NCI-H510A (cell line): Measurements from ENCODE around the gene IFRD2.

Experiments
- DNase-seq: peaks from one replicate; lab custom pipeline; 2025; lab: John Stamatoyannopoulos, UW

IFRD2 gene

GRCh38 chr3:50302095-50303012 is 10.1 kb upstream of the IFRD2 start:
- DNase-seq, result no peak

DNA sequence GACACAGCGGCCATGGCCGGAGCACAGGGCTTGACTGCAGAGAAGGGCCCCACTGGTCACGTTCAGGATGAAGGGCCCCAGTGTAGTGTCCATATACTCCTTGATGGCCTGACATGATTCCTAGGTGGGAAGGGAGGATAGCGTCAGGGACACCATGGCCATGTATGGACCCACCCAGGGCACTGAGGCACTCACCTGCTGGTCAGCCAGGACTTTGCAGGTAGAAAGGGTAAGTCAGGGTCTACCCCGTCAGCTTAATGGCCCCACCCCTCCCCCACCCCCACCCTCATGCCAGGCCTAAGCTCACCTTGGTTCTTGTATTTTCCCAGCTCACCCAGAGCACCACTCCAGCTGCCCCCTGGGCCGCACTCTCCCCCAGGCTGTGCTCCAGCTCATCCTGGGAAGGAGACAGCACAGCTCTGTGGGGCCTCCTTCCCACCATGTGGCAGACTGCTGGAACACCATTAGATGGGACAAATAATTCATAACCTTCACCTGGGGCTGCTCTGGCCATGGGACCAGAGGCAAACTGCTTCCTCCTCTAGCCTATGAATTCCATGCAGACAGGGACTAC is 8.5 kb upstream of the IFRD2 start:
- DNase-seq, result no peak

DNA sequence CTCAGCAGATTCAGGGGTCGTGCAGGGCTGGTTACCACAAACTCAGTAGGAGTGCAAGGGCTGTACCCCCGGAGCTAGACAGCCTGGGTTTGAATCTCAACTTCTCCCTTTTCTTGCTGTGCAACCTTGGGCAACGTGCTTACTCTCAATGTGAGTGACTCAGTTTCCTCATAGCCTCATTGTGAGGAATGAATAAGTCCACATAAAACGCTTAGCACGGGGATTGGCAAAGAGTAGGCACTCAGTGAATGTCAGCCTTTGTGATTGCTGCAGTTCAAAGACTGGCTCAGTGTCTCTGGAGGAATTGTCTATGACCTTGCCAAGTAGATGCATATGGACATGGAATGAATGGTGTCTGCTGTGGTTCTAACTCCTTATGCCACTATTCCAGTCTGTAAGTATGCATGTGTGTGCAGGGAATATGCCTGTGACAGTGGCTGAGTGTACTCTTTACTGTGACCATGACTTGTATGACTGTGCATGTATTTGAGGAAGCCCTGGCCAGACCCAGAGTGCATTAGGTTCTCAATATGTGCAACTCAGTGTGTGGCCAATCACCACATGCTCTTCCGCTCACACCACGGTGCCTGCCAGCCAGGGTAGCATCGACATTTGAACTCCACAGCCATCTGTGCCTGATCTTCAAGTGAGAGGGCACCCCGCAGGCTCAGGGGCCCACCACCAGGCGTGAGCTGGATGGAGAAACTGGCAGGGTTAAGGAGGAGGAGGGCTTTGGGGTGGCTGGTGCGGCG is 7.9 kb upstream of the IFRD2 start:
- no peak for DNase-seq

DNA sequence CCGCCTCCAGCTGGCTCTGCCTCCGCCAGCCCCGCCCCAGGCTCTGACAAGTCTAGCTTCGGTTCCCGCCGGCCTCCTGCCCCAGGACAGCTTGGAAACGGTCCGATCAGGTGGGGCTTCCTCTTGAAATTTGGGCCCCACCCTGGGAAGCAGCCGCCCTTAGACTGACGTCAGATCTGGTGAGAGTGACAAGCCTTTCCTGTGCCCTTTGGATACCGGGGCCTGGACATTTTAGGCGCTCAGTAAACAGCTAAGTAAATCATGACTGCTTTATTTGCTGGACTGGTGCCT is 7.4 kb upstream of the IFRD2 start:
- no peak for DNase-seq

DNA sequence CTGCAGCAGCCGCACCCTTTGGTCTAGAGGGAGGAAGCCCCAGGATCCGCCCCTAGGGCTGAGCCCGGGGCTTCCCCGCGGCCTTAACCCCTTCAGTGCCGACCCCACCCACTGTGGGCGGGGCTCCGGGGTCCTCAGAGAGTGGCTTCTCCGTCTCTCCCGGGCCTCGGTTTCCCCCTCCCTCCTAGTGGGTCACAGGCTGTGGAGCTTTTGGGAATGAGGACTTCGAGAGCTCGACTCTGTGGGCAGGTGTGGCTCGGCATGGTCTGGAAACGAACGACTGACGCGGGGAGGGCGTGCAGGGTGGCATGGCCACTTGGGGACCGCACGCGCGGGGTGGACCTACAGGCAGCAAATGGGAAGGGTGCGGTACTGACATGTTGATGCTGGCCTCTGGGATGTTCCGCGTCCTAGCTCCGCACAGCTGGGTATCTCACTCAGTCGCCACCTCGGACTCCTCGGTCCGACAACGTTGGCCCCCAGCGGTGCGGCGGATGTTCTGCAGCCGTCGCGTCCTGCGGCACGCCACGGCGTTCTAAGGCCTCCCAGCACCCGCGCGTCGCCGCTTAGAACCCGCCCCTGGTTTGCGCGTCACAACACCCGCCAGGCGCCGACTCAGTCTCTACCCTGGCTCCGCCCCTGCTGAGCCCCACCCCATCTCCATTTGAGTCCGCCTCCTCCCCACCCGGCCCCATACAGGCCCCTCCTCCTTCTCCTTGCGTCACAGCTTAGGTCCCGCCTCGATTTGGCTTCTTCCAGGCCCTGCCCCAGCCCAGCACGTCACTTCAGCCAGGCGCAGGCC is 6.8 kb upstream of the IFRD2 start, which contains the start of the genes HYAL3 and NAA80:
HYAL3 (minus strand) TSS at position 570 of the 802 bp plus-strand sequence. CDS start 3,803 bp downstream, outside the sequence.
NAA80 (minus strand) TSS at position 570 of the 802 bp plus-strand sequence. CDS start 1,942 bp downstream, outside the sequence.
- DNase-seq, result peak; percentile 91

- no peak for DNase-seq
Observed at GRCh38 chr3:50297896-50298725, 5.9 kb upstream of the IFRD2 start.

DNA sequence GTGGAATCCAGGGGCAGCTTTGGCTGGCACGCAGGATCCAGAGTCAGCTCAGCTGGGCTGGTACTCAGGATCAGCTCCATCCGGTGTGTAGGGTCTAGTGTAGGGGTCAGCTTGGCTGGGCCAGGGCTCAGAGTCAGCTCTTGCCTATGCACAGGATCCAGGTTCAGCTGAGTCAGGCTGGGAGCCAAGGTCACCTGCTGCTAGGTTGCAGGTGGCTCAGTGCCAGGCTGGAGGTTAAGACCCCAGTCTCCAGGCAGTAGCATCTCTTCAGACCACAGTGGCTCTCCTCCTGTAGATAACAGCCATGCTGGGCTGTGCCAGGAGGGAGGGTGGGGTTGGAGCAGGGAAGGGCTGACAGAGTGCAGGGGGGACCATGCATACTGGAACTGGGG is 5.2 kb upstream of the IFRD2 start:
- DNase-seq, result no peak

DNA sequence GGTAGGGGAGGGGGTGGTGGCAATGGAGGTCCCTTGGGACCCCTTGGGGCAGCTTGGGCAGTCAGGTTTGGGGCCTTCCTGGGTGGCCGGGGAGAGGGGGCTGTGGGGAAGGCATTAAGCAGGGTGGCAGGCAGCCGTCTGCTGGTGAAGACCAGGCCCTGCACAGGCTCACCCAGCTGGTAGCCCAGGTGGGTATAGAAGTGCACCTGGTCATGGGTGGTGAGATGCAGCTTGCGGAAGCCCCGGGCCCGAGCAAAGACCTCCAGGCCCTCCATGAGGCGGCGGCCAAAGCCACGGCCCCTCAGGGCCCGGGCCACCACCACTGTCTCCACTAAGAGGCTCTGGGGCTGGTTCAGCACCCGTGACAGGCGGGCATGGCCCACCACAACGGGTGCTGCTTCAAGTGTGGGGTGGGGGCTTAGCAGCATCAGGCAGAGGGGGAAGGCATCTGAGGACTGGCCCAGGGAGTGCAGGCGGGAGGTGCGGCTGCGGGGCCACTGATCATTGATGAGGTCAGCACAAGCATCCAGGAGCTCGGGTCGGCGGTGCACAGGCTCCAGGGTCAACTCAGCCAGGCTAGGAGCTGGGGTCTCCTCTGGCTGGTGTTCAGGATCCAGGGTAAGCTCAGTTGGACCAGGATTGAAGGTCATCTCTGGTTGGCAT is 4.6 kb upstream of the IFRD2 start:
- no peak for DNase-seq

DNA sequence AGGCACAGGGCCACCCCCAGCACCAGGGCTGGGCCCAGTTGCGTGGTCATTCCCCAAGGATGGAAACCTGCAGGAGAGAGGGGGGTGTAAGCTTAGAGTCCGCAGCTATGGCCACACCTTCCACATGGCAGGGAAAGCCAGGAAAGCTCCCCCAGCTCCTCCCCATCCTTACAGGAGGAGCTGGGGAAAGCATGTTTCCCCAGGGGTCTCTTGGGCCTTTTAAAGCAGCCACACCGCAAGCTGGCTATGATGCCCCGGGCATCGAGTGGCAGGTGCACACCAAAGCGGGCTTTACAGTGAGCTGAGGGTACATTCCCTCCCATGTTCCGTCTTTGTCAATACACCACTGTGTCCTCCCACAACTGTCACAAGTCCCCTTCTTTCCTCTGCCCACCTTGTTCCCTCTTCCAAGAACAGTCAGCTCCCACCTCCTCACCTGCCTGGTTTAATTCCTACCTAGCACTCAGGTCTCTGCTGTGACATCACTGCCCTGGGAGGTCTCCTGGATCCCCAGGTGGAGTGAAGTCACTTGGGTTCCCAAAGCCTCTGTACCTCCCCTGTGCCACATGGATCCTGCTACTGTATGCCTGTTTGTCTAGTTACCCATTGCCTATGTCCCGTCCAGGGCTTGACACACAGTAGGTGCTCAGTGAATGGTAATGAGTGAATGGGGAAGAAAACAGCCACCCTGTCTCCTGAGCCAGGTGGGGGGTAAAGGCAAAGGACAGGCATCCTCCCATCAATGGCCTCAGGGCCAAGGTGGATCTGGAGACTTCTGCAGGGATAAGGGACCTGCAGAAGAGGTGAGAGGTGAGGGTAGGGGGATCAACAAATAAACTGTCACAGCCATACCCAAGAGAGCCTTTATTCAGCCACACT is 3.6 kb upstream of the IFRD2 start:
- DNase-seq, result no peak

- DNase-seq, result no peak
Observed at GRCh38 chr3:50294492-50295403, 2.5 kb upstream of the IFRD2 start.

- DNase-seq, result no peak
Observed at GRCh38 chr3:50294089-50294488, 1.9 kb upstream of the IFRD2 start.

GRCh38 chr3:50293079-50293801 is 1.0 kb upstream of the IFRD2 start:
- DNase-seq, result no peak

DNA sequence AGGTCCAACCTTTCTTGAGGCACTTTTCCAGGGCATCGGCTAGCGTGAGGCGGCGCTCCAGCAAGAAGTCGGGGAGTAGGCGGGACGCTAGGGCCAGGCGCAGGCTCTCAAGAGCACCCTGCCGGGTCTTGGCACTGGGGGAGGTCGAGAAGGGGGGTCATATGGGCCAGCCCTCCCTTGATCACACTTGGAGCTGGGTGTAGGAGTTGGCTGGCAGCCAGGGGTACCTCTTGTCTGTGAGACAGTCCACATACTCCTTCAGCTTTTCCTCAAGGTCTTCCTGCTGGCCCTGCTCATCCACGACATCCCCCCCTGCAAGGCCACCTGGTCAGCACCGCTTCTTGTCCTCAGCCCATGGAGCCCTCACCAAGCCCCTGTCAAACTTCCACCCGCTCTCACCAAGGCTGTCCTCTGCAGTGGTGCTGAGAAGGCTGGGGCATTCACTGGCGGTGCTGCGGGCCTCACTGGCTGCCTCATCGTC is 2.0 kb downstream of the IFRD2 start:
- DNase-seq, result no peak

- DNase-seq, result no peak
Observed at GRCh38 chr3:50289130-50289529, 3.1 kb downstream of the IFRD2 start.

DNA sequence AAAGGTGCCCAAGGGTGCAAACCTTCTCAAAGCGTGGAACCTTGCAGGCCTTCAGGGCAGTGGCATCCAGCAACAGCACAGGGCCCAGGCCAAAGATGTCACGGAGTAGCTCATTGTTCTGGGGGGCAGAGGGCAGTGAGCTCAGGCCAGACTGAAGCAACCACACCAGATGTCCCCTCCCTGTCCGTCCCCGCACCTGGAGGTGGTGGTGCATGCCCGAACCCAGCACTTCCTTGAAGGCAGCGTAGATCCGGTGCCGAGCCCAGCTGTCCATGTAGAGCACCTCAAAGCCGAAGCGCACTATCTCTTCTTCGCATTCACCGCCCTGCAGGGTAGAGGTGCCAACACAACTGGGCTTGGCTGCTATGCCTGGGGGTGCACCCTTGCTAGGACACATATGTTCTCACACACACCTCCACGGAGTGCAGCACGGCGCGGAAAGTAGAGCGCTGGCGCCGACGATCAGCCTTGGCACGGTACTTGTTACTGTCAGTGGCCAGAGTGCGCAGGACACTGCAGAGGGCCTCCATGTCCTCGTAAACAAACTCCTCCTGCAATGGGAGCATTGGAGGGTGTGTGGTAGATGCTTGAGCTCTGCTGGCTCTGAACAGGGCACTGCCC is 3.7 kb downstream of the IFRD2 start:
- DNase-seq, result no peak

- no peak for DNase-seq
Observed at GRCh38 chr3:50287262-50287661, 5.0 kb downstream of the IFRD2 start.
